HepG2 (cell line): ENCODE results near the gene GSTP1. TPM values are rescaled to one million over a fixed set of nuclear protein-coding genes. Genes with fewer than 3 reads are reported as not detected.

Source experiments
- ELF1 ChIP-seq: sonication (generic); formaldehyde crosslinking; IDR thresholded peaks from 2 replicates; pipeline ENCODE4 v1.4.0; 2020; ENCODE audit warnings: missing genetic modification reagents
- MAF1 ChIP-seq: sonication (generic); formaldehyde crosslinking; IDR thresholded peaks from 2 replicates; pipeline ENCODE4 v1.5.0; 2020; ENCODE audit warnings: missing genetic modification reagents, borderline replicate concordance
- NR2C2 ChIP-seq: sonication (generic); formaldehyde crosslinking; IDR thresholded peaks from 2 replicates; pipeline ENCODE4 v1.4.0; 2020; ENCODE audit warnings: missing genetic modification reagents, mild to moderate bottlenecking, moderate library complexity, borderline replicate concordance
- TEAD3 ChIP-seq: optimal IDR thresholded peaks from 2 replicates; pipeline ENCODE3; 2016; ENCODE audit warnings: borderline replicate concordance
- THAP11 ChIP-seq: IDR thresholded peaks from 2 replicates; pipeline ENCODE4 v1.6.1; 2016; ENCODE audit warnings: missing biosample characterization, missing genetic modification reagents
- ZFP82 ChIP-seq: sonication (generic); formaldehyde crosslinking; IDR thresholded peaks from 2 replicates; pipeline ENCODE4 v1.5.1; 2020; ENCODE audit warnings: mild to moderate bottlenecking, missing genetic modification reagents, borderline replicate concordance
- ZKSCAN1 ChIP-seq: fragments of 150-350 bp; IDR thresholded peaks from 2 replicates; pipeline ENCODE4 v1.6.1; 2014; ENCODE audit warnings: low read length
- polyA plus RNA-seq, 8 experiments: library from polyadenylated mRNA; depleted of rRNA in 3 of 8; stranded (reverse) in 7 of 8; unstranded in 1 of 8; fragments of >200 nt; fragmentation: Illumina TruSeq in 4 of 8; extraction: Trizol in 4 of 8; gene quantifications; 2 replicates each; pipeline versions ENCODE4 v1.2.1 to v1.2.3, GENCODE V29; 2011 to 2016; ENCODE audit warnings: low read depth in 4 of 8, missing spikeins in 1 of 8, mixed read lengths in 1 of 8; ENCODE audit not compliant: insufficient read depth in 1 of 8
- total RNA-seq, 5 experiments: library from RNA; depleted of rRNA; stranded (reverse); fragments of >200 nt; fragmentation: Illumina TruSeq; extraction: Trizol; gene quantifications; 2 replicates each; pipeline ENCODE4 v1.2.3, GENCODE V29; 2016; ENCODE audit warnings: low read depth in 1 of 5
- TF ChIP-seq, protein P1 (sequence below), 2 experiments: fragments of 450-650 bp in 1 of 2; sonication (generic) in 1 of 2; formaldehyde crosslinking in 1 of 2; IDR thresholded peaks; 2 replicates each; pipeline versions ENCODE4 v1.6.1 to v1.8.0; 2016 to 2022; ENCODE audit warnings: antibody characterized with exemption in 1 of 2, mild to moderate bottlenecking in 1 of 2, missing genetic modification reagents in 1 of 2
- TF ChIP-seq, protein P2 (sequence below): sonication (generic); formaldehyde crosslinking; IDR thresholded peaks from 2 replicates; pipeline ENCODE4 v1.4.0; 2020; ENCODE audit warnings: low read depth, mild to moderate bottlenecking, missing genetic modification reagents
- TF ChIP-seq, protein P3 (sequence below): IDR thresholded peaks from 2 replicates; pipeline ENCODE4 v1.4.0; 2020; ENCODE audit warnings: mild to moderate bottlenecking, missing genetic modification reagents
- TF ChIP-seq, protein P4 (sequence below): IDR thresholded peaks from 2 replicates; pipeline ENCODE4 v1.6.1; 2012; ENCODE audit warnings: low read depth, low read length, improper control_type of control experiment

GSTP1 gene
- total and polyA plus RNA-seq, 2 of the 13 experiments (the other 11 are each of a cell fraction or from before 2014, with no cell fraction given), result not detected

DNA sequence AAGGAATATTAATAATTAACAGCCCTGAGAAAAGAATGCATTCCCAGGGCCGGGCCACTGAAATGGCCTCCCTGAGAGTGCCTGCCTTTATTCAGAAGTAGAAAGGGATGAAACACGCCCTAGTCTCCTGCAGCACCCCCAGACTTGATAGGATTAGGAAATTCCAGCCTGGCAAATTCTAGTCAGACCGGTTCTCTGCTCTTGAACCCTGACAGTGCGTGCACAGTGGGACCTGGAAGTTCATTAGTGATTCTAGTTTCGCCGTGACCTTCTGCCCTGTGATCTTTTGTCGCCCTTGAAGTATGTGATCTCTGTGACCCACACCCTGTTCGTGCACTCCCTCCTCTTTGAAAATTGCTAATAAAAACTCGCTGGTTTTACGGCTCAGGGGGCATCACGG is 2.1 kb upstream of the GSTP1 start (continued):
- TF ChIP-seq, protein P1, sequence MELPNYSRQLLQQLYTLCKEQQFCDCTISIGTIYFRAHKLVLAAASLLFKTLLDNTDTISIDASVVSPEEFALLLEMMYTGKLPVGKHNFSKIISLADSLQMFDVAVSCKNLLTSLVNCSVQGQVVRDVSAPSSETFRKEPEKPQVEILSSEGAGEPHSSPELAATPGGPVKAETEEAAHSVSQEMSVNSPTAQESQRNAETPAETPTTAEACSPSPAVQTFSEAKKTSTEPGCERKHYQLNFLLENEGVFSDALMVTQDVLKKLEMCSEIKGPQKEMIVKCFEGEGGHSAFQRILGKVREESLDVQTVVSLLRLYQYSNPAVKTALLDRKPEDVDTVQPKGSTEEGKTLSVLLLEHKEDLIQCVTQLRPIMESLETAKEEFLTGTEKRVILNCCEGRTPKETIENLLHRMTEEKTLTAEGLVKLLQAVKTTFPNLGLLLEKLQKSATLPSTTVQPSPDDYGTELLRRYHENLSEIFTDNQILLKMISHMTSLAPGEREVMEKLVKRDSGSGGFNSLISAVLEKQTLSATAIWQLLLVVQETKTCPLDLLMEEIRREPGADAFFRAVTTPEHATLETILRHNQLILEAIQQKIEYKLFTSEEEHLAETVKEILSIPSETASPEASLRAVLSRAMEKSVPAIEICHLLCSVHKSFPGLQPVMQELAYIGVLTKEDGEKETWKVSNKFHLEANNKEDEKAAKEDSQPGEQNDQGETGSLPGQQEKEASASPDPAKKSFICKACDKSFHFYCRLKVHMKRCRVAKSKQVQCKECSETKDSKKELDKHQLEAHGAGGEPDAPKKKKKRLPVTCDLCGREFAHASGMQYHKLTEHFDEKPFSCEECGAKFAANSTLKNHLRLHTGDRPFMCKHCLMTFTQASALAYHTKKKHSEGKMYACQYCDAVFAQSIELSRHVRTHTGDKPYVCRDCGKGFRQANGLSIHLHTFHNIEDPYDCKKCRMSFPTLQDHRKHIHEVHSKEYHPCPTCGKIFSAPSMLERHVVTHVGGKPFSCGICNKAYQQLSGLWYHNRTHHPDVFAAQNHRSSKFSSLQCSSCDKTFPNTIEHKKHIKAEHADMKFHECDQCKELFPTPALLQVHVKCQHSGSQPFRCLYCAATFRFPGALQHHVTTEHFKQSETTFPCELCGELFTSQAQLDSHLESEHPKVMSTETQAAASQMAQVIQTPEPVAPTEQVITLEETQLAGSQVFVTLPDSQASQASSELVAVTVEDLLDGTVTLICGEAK (IDR thresholded peaks at IDR 0.05), result no peak
- TF ChIP-seq, protein P1 (CRISPR knock-in tag; IDR thresholded peaks at IDR 0.05), result peak; percentile 69; the same call in 1 of the 2 replicates
- TF ChIP-seq THAP11 (0 out of 2 replicates have a peak, but pooled peaks have one; percentile 52), ZKSCAN1 (0 out of 2 replicates have a peak, but pooled peaks have one; percentile 35), MAF1 (CRISPR knock-in tag) (no peak), TEAD3 (CRISPR knock-in tag) (peak; percentile 56), NR2C2 (peak; percentile 60), ZFP82 (CRISPR knock-in tag) (no peak), ELF1 (no peak)
- TF ChIP-seq, protein P2, sequence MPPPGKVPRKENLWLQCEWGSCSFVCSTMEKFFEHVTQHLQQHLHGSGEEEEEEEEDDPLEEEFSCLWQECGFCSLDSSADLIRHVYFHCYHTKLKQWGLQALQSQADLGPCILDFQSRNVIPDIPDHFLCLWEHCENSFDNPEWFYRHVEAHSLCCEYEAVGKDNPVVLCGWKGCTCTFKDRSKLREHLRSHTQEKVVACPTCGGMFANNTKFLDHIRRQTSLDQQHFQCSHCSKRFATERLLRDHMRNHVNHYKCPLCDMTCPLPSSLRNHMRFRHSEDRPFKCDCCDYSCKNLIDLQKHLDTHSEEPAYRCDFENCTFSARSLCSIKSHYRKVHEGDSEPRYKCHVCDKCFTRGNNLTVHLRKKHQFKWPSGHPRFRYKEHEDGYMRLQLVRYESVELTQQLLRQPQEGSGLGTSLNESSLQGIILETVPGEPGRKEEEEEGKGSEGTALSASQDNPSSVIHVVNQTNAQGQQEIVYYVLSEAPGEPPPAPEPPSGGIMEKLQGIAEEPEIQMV (CRISPR knock-in tag), result no peak
- TF ChIP-seq, protein P3, sequence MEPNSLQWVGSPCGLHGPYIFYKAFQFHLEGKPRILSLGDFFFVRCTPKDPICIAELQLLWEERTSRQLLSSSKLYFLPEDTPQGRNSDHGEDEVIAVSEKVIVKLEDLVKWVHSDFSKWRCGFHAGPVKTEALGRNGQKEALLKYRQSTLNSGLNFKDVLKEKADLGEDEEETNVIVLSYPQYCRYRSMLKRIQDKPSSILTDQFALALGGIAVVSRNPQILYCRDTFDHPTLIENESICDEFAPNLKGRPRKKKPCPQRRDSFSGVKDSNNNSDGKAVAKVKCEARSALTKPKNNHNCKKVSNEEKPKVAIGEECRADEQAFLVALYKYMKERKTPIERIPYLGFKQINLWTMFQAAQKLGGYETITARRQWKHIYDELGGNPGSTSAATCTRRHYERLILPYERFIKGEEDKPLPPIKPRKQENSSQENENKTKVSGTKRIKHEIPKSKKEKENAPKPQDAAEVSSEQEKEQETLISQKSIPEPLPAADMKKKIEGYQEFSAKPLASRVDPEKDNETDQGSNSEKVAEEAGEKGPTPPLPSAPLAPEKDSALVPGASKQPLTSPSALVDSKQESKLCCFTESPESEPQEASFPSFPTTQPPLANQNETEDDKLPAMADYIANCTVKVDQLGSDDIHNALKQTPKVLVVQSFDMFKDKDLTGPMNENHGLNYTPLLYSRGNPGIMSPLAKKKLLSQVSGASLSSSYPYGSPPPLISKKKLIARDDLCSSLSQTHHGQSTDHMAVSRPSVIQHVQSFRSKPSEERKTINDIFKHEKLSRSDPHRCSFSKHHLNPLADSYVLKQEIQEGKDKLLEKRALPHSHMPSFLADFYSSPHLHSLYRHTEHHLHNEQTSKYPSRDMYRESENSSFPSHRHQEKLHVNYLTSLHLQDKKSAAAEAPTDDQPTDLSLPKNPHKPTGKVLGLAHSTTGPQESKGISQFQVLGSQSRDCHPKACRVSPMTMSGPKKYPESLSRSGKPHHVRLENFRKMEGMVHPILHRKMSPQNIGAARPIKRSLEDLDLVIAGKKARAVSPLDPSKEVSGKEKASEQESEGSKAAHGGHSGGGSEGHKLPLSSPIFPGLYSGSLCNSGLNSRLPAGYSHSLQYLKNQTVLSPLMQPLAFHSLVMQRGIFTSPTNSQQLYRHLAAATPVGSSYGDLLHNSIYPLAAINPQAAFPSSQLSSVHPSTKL (CRISPR knock-in tag), result peak; percentile 83
- TF ChIP-seq, protein P4, sequence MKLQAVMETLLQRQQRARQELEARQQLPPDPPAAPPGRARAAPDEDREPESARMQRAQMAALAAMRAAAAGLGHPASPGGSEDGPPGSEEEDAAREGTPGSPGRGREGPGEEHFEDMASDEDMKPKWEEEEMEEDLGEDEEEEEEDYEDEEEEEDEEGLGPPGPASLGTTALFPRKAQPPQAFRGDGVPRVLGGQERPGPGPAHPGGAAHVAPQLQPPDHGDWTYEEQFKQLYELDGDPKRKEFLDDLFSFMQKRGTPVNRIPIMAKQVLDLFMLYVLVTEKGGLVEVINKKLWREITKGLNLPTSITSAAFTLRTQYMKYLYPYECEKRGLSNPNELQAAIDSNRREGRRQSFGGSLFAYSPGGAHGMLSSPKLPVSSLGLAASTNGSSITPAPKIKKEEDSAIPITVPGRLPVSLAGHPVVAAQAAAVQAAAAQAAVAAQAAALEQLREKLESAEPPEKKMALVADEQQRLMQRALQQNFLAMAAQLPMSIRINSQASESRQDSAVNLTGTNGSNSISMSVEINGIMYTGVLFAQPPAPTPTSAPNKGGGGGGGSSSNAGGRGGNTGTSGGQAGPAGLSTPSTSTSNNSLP, result no peak
